Astrocyte of the spinal cord (primary cell): ENCODE measurements around the gene HS3ST5.
"Not testable (repeated sequence)": the region's sequence is repeated elsewhere in the genome, so short reads cannot be mapped to it uniquely, and the experiment has no call there.

Experiments used
- DNase-seq: peaks from one replicate; pipeline ENCODE4 v3.0.0; 2011; ENCODE audit warnings: low read depth, low spot score
- H3K4me3 ChIP-seq: 2 replicates; pipeline ENCODE4 v1.5.1; 2011; ENCODE audit warnings: low read depth, mild to moderate bottlenecking, low read length, moderate library complexity
- CTCF ChIP-seq: IDR thresholded peaks from 2 replicates; pipeline ENCODE4 v1.5.1; 2012; ENCODE audit warnings: low read depth, mild to moderate bottlenecking, low read length, inconsistent platforms
- in situ Hi-C: cut with HindIII; loops from 2 replicates; pipeline ENCODE4 v1.10.0; 2017; ENCODE audit warnings: low sequenced_read_pairs

HS3ST5 gene

GRCh38 chr6:114315831-114316595, 26.8 kb downstream of the HS3ST5 start:
- H3K4me3 ChIP-seq, result no peak overlapping the region
- TF ChIP-seq CTCF, result no peak
- no peak for DNase-seq
- in situ Hi-C loops, result no loop called here

- in situ Hi-C loops, DNase-seq, H3K4me3 ChIP-seq: not testable (repeated sequence)
Measured at GRCh38 chr6:114313816-114314215, 29.0 kb downstream of the HS3ST5 start.

GRCh38 chr6:114312931-114313330, 29.9 kb downstream of the HS3ST5 start:
- H3K4me3 ChIP-seq, result no peak overlapping the region
- in situ Hi-C loops, result no loop called here
- no peak for TF ChIP-seq CTCF
- no peak for DNase-seq

GRCh38 chr6:114310053-114310452, 32.8 kb downstream of the HS3ST5 start:
- no peak for TF ChIP-seq CTCF
- no peak overlapping the region for H3K4me3 ChIP-seq
- DNase-seq, result no peak
- in situ Hi-C loops, result no loop called here

GRCh38 chr6:114304304-114304887, 38.4 kb downstream of the HS3ST5 start:
- H3K4me3 ChIP-seq, result no peak overlapping the region
- in situ Hi-C loops, result no loop called here
- peak; percentile 36 for DNase-seq
- TF ChIP-seq CTCF, result peak; percentile 44

GRCh38 chr6:114301596-114302219, 41.1 kb downstream of the HS3ST5 start:
- in situ Hi-C loops, result no loop called here
- no peak for DNase-seq
- TF ChIP-seq CTCF, result no peak
- no peak overlapping the region for H3K4me3 ChIP-seq

- in situ Hi-C loops, result no loop called here
- H3K4me3 ChIP-seq, result no peak overlapping the region
- TF ChIP-seq CTCF, result no peak
- no peak for DNase-seq
Measured at GRCh38 chr6:114297135-114297534, 45.7 kb downstream of the HS3ST5 start.
